Activated naive CD8-positive, alpha-beta T cell treated with anti-CD3 and anti-CD28 coated beads, Interleukin-2, amount 10 ng/mL, durations not matched to agents 7 days and 5 days (primary cell): ENCODE measurements around the gene FCN2. TPM values are rescaled to one million over a fixed set of nuclear protein-coding genes. Genes with fewer than 3 reads are reported as not detected.

Experiments
- ATAC-seq: fragments of 150-1000 bp; cut with Tn5 transposase; one replicate; pipeline ENCODE4 v1.10.0; 2021; ENCODE audit warnings: low read depth, moderate library complexity
- POLR2A ChIA-PET: fragments of 350-600 bp; sonication (Branson Sonifier 250); formaldehyde crosslinking; loops from one replicate; lab custom pipeline; 2021; ENCODE audit warnings: antibody characterized with exemption; lab: Charles Lee
- DNase-seq: peaks from one replicate; pipeline ENCODE4 v3.0.0; 2021
- H3K27ac Mint-ChIP-seq: one replicate; pipeline ENCODE4 v1.8.0; 2022; ENCODE audit warnings: mild to moderate bottlenecking, mixed read lengths
- H3K27me3 Mint-ChIP-seq: one replicate; pipeline ENCODE4 v1.8.0; 2022; ENCODE audit warnings: mild to moderate bottlenecking, moderate library complexity, mixed read lengths
- H3K36me3 Mint-ChIP-seq: one replicate; pipeline ENCODE4 v1.8.0; 2021; ENCODE audit warnings: mild to moderate bottlenecking, mixed read lengths
- H3K4me1 Mint-ChIP-seq: one replicate; pipeline ENCODE4 v1.8.0; 2021; ENCODE audit warnings: mixed read lengths
- H3K4me3 Mint-ChIP-seq: one replicate; pipeline ENCODE4 v1.8.0; 2022; ENCODE audit warnings: mild to moderate bottlenecking, moderate library complexity, mixed read lengths
- H3K9me3 Mint-ChIP-seq: one replicate; pipeline ENCODE4 v1.8.0; 2021; ENCODE audit warnings: mixed read lengths
- total RNA-seq, 2 experiments: library from RNA; stranded (reverse); gene quantifications; one replicate each; pipeline ENCODE4 v1.2.3, GENCODE V29; 2021

FCN2 gene
- not detected for total RNA-seq

GRCh38 chr9:134880484-134881312 lies at the start of gene FCN2:
Gene FCN2, plus strand, starts transcription at chr9:134880810. Its CDS starts 12 bp downstream, at chr9:134880822.
- ATAC-seq (no peak), DNase-seq (no peak)
- Mint-ChIP-seq H3K9me3 (no peaks in the 10 kb centered on the region), H3K27me3 (peaks cover 6% of the 10 kb centered on the region), H3K4me3 (no peak within 1 kb of the TSS), H3K4me1 (no peaks in the 10 kb centered on the region), H3K36me3 (no peaks in the 10 kb centered on the region), H3K27ac (no peak within 1 kb of the TSS)
- POLR2A ChIA-PET, result no interaction called here

GRCh38 chr9:134830926-134831720 lies 49.5 kb upstream of the FCN2 start:
- no peak for DNase-seq
- H3K27ac Mint-ChIP-seq, result no peak overlapping the region

GRCh38 chr9:134832471-134832870 lies 48.1 kb upstream of the FCN2 start:
- no peak for DNase-seq
- no peak overlapping the region for H3K4me3 Mint-ChIP-seq
- POLR2A ChIA-PET, result no interaction called here
- no peaks in the 10 kb centered on the region for H3K9me3 Mint-ChIP-seq
- H3K36me3 Mint-ChIP-seq, result no peaks in the 10 kb centered on the region
- ATAC-seq, result no peak
- H3K4me1 Mint-ChIP-seq, result no peaks in the 10 kb centered on the region
- H3K27me3 Mint-ChIP-seq, result no peaks in the 10 kb centered on the region
- no peak overlapping the region for H3K27ac Mint-ChIP-seq

More at GRCh38 chr9:134830926-134831720, 49.5 kb upstream of the FCN2 start:
- no peak overlapping the region for H3K4me3 Mint-ChIP-seq
- POLR2A ChIA-PET, result no interaction called here
- no peaks in the 10 kb centered on the region for H3K4me1 Mint-ChIP-seq
- no peak for ATAC-seq
- no peaks in the 10 kb centered on the region for H3K9me3 Mint-ChIP-seq
- H3K27me3 Mint-ChIP-seq, result no peaks in the 10 kb centered on the region
- H3K36me3 Mint-ChIP-seq, result no peaks in the 10 kb centered on the region

GRCh38 chr9:134833294-134833880 lies 47.2 kb upstream of the FCN2 start:
- Mint-ChIP-seq H3K4me1 (no peaks in the 10 kb centered on the region), H3K27ac (no peak overlapping the region), H3K27me3 (no peaks in the 10 kb centered on the region), H3K36me3 (no peaks in the 10 kb centered on the region), H3K4me3 (no peak overlapping the region), H3K9me3 (no peaks in the 10 kb centered on the region)
- ATAC-seq, result no peak
- no peak for DNase-seq
- POLR2A ChIA-PET, result no interaction called here

- POLR2A ChIA-PET, result no interaction called here
- no peak overlapping the region for H3K4me3 Mint-ChIP-seq
- no peaks in the 10 kb centered on the region for H3K9me3 Mint-ChIP-seq
- H3K27me3 Mint-ChIP-seq, result no peaks in the 10 kb centered on the region
- no peak for DNase-seq
- ATAC-seq, result no peak
- H3K36me3 Mint-ChIP-seq, result no peaks in the 10 kb centered on the region
- H3K27ac Mint-ChIP-seq, result no peak overlapping the region
- no peaks in the 10 kb centered on the region for H3K4me1 Mint-ChIP-seq
These were observed 46.2 kb upstream of the FCN2 start for GRCh38 chr9:134834217-134834956.

- no peaks in the 10 kb centered on the region for H3K9me3 Mint-ChIP-seq
- DNase-seq (no peak), ATAC-seq (no peak)
- H3K4me3 Mint-ChIP-seq, result no peak overlapping the region
- H3K4me1 Mint-ChIP-seq, result no peaks in the 10 kb centered on the region
- no peaks in the 10 kb centered on the region for H3K27me3 Mint-ChIP-seq
- H3K36me3 Mint-ChIP-seq, result no peaks in the 10 kb centered on the region
- POLR2A ChIA-PET, result no interaction called here
- H3K27ac Mint-ChIP-seq, result no peak overlapping the region
These were observed 45.6 kb upstream of the FCN2 start for GRCh38 chr9:134834957-134835419.

- H3K27me3 Mint-ChIP-seq, result no peaks in the 10 kb centered on the region
- POLR2A ChIA-PET, result no interaction called here
- ATAC-seq, result no peak
These were observed 45.2 kb upstream of the FCN2 start for GRCh38 chr9:134835448-134835847.

GRCh38 chr9:134835987-134836386 lies 44.6 kb upstream of the FCN2 start:
- Mint-ChIP-seq H3K4me1 (no peaks in the 10 kb centered on the region), H3K27ac (no peak overlapping the region), H3K36me3 (no peaks in the 10 kb centered on the region), H3K4me3 (no peak overlapping the region), H3K27me3 (no peaks in the 10 kb centered on the region), H3K9me3 (no peaks in the 10 kb centered on the region)
- ATAC-seq (no peak), DNase-seq (no peak)
- POLR2A ChIA-PET, result no interaction called here

More at GRCh38 chr9:134835448-134835847, 45.2 kb upstream of the FCN2 start:
- DNase-seq, result no peak
- Mint-ChIP-seq H3K4me1 (no peaks in the 10 kb centered on the region), H3K27ac (no peak overlapping the region), H3K9me3 (no peaks in the 10 kb centered on the region), H3K36me3 (no peaks in the 10 kb centered on the region), H3K4me3 (no peak overlapping the region)

- no peak for ATAC-seq
- no peak for DNase-seq
- Mint-ChIP-seq H3K4me1 (no peaks in the 10 kb centered on the region), H3K27ac (no peak overlapping the region), H3K9me3 (no peaks in the 10 kb centered on the region), H3K27me3 (no peaks in the 10 kb centered on the region), H3K36me3 (no peaks in the 10 kb centered on the region), H3K4me3 (no peak overlapping the region)
- POLR2A ChIA-PET, result no interaction called here
These were observed 44.1 kb upstream of the FCN2 start for GRCh38 chr9:134836406-134836970.

GRCh38 chr9:134837529-134837928 lies 43.1 kb upstream of the FCN2 start:
- Mint-ChIP-seq H3K36me3 (no peaks in the 10 kb centered on the region), H3K4me3 (no peak overlapping the region), H3K9me3 (no peaks in the 10 kb centered on the region), H3K27me3 (no peaks in the 10 kb centered on the region), H3K27ac (no peak overlapping the region), H3K4me1 (no peaks in the 10 kb centered on the region)
- no peak for ATAC-seq
- POLR2A ChIA-PET, result no interaction called here
- no peak for DNase-seq

GRCh38 chr9:134838651-134839454 lies 41.8 kb upstream of the FCN2 start:
- Mint-ChIP-seq H3K27ac (no peak overlapping the region), H3K9me3 (no peaks in the 10 kb centered on the region), H3K27me3 (no peaks in the 10 kb centered on the region), H3K4me1 (no peaks in the 10 kb centered on the region), H3K36me3 (no peaks in the 10 kb centered on the region), H3K4me3 (no peak overlapping the region)
- DNase-seq, result no peak
- ATAC-seq, result no peak
- POLR2A ChIA-PET, result no interaction called here

GRCh38 chr9:134839455-134840125 lies 41.0 kb upstream of the FCN2 start:
- Mint-ChIP-seq H3K27me3 (no peaks in the 10 kb centered on the region), H3K4me1 (no peaks in the 10 kb centered on the region), H3K9me3 (no peaks in the 10 kb centered on the region), H3K4me3 (no peak overlapping the region), H3K36me3 (no peaks in the 10 kb centered on the region), H3K27ac (no peak overlapping the region)
- DNase-seq, result no peak
- ATAC-seq, result no peak
- POLR2A ChIA-PET, result no interaction called here
